Caki2 (cell line): ENCODE results near the gene NME5. TPM values are rescaled to one million over a fixed set of nuclear protein-coding genes. Genes with fewer than 3 reads are reported as not detected.
"Not testable (repeated sequence)": the region's sequence is repeated elsewhere in the genome, so short reads cannot be mapped to it uniquely, and the experiment has no call there.

Experiments used
- DNase-seq: peaks from one replicate; pipeline ENCODE4 v3.0.0-alpha.2; 2015; ENCODE audit warnings: low read depth
- in situ Hi-C: cut with HindIII; loops from 2 replicates; pipeline ENCODE4 v1.10.0; 2016; ENCODE audit warnings: low sequenced_read_pairs, low pct_unique_long_range_greater_than_20kb, mixed read lengths
- total RNA-seq: library from RNA; depleted of rRNA; stranded (reverse); fragments of >200 nt; shearing (Covaris generic); gene quantifications from 2 replicates; pipeline ENCODE4 v1.2.3, GENCODE V29; 2014; ENCODE audit warnings: low replicate concordance; rRNA removed

Gene NME5
- total RNA-seq, 1 experiment from 2014 or later, result not detected

DNA sequence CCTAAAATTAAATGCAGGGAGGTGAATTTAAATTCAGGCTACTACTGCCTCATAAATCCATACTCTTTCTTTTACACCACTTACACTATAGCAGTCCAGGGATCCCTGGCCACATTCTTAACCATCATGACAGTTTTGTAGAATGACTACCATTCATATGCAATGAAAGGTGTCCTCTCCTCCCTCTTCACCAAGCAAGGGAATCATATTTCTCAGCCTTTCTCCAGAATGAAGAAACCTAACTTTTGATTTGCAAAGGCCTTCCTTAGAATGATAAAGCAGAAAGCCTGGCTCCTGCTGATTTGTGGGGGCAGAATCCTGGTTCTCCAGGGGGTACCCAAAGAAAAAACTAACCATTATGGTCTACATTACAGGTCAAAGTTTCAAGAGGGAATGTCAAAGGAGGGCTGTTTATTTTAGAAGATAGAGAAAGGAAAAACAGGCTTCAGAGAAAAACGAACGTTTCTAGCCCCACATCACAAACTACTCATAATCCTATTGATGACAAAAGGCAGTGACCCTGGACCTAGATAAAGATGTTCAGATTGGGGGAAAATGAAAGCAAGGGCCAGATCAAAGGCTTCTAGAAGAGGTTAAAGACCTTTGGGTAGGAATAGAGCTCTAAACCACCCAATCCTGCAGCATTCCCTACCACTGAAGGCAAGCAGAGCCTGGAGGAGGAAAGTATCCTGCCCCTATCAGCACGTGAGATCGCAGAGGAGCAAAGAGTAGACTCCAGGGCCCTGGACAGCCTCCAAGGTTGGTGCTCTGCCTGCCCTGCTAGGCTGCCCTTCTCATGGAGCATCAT is 43.9 kb downstream of the NME5 start:
- in situ Hi-C loops, result no loop called here
- no peak for DNase-seq

GRCh38 chr5:138093036-138093435 is 46.2 kb downstream of the NME5 start:
- in situ Hi-C loops, result no loop called here
- no peak for DNase-seq

- no peak for DNase-seq
- in situ Hi-C loops, result no loop called here
Measured at GRCh38 chr5:138092301-138092700, 46.9 kb downstream of the NME5 start.

DNA sequence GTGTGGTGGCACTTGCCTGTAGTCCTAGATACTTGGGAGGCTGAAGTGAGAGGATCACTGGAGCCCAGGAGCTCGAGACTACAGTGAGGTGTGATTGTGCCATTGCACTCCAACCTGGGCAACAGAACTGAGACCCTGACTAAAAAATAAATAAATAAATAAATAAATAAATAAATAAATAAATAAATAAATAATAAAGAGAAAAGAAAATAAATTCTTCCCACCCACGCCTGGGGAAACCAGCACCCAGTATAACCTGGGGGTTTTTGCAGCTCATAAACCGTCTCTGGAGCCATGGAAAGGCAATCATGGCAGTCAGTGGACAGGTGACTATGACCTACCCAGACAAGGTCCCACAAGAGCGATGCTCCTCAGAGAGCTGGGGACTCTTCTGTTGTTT is 47.5 kb downstream of the NME5 start:
- no peak for DNase-seq
- in situ Hi-C loops, result no loop called here

- in situ Hi-C loops, result no loop called here
Measured at GRCh38 chr5:138083702-138084101, 55.5 kb downstream of the NME5 start, which contains the start of gene WNT8A. Gene WNT8A (plus strand): TSS chr5:138084033. CDS start chr5:138084128, 95 bp downstream.

GRCh38 chr5:138082033-138082432 is 57.2 kb downstream of the NME5 start:
- in situ Hi-C loops, result no loop called here

More at GRCh38 chr5:138083702-138084101, 55.5 kb downstream of the NME5 start, which contains the start of gene WNT8A:
- no peak for DNase-seq

GRCh38 chr5:138078006-138078643 is 61.1 kb downstream of the NME5 start:
- DNase-seq, result no peak
- in situ Hi-C loops, result no loop called here

More at GRCh38 chr5:138082033-138082432, 57.2 kb downstream of the NME5 start:
- DNase-seq, result no peak

GRCh38 chr5:138077064-138077696 is 62.0 kb downstream of the NME5 start:
- peak; percentile 23 for DNase-seq
- in situ Hi-C loops, result no loop called here

- in situ Hi-C loops, DNase-seq: not testable (repeated sequence)
Measured at GRCh38 chr5:138070026-138070425, 69.2 kb downstream of the NME5 start.

- DNase-seq, result peak; percentile 4
- in situ Hi-C loops, result no loop called here
Measured at GRCh38 chr5:138068742-138069600, 70.3 kb downstream of the NME5 start.

- no peak for DNase-seq
- in situ Hi-C loops, result no loop called here
Measured at GRCh38 chr5:138067945-138068344, 71.3 kb downstream of the NME5 start.

Other genes starting within 250 kb of the NME5 start
- not detected in 2 replicates for gene PKD2L2, start 250.0 kb downstream of the NME5 start, total RNA-seq
- gene FAM13B, start 106.3 kb downstream of the NME5 start, total RNA-seq, result 4.4 and 6.0 TPM in 2 replicates
- gene WNT8A, start 55.4 kb downstream of the NME5 start, total RNA-seq, result not detected in 2 replicates
- 47.4 and 61.5 TPM in 2 replicates for gene BRD8, start 39.2 kb upstream of the NME5 start, total RNA-seq
- 33.1 and 43.9 TPM in 2 replicates for gene KIF20A, start 39.7 kb upstream of the NME5 start, total RNA-seq
- gene CDC23, start 73.9 kb upstream of the NME5 start, total RNA-seq, result 16.0 and 17.6 TPM in 2 replicates
- gene GFRA3, start 135.2 kb upstream of the NME5 start, total RNA-seq, result not detected in 2 replicates
- 8.7 and 13.4 TPM in 2 replicates for gene CDC25C, start 192.4 kb upstream of the NME5 start, total RNA-seq
- 12.9 and 16.6 TPM in 2 replicates for gene FAM53C, start 198.8 kb upstream of the NME5 start, total RNA-seq
- 16.8 and 16.9 TPM in 2 replicates for gene KDM3B, start 213.3 kb upstream of the NME5 start, total RNA-seq